GM20431 (cell line): Measurements from ENCODE around the gene KRTAP4-1.
"Not testable (repeated sequence)": the region's sequence is repeated elsewhere in the genome, so short reads cannot be mapped to it uniquely, and the experiment has no call there.

Source experiments
- in situ Hi-C: fragments of 300-500 bp; cut with MseI, MboI; formaldehyde crosslinking; loops from one replicate; pipeline ENCODE4 v1.15.0; 2020; ENCODE audit warnings: low sequenced_read_pairs; ENCODE audit not compliant: unreplicated experiment

KRTAP4-1 gene

DNA sequence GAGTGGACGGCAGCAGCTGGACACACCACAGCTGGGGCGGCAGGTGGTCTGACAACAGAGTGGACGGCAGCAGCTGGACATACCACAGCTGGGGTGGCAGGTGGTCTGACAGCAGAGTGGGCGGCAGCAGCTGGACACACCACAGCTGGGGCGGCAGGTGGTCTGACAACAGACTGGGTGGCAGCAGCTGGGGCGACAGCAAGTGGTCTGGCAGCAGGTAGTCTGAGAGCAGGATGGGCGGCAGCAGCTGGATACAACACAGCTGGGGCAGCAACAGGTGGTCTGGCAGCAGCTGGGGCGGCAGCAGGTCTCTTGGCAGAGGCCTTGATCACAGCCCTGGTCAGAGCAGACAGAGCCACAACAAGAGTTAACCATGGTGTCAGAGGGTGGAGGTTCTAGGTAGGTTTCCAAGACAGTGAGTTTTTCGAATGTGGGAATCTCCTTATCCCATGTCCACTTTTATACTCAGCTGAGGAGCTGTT lies at the start of gene KRTAP4-1:
Gene KRTAP4-1 (minus strand): TSS at position 432 of the 482 bp plus-strand sequence. CDS start 57 bp downstream, at position 375.
- in situ Hi-C loops: no loop called here

DNA sequence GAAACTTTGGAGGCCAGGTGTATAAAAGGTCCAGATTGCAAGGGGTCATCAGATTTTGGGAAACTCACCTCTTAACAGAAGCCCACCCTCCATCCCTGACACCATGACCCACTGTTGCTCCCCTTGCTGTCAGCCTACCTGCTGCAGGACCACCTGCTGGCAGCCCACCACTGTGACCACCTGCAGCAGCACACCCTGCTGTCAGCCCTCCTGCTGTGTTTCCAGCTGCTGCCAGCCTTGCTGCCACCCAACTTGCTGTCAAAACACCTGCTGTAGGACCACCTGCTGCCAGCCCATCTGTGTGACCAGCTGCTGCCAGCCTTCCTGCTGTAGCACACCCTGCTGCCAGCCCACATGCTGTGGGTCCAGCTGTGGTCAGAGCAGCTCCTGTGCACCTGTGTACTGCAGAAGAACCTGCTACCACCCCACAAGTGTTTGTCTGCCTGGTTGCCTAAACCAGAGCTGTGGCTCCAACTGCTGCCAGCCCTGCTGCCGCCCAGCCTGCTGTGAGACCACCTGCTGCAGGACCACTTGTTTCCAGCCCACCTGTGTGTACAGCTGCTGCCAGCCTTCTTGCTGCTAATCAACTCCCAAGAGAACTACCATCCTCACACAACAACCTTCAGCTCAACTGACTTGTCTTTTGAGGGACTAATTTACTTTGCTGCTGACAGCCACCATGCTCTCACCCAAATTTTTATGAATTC lies 47.8 kb upstream of the KRTAP4-1 start, which contains the start of gene KRTAP9-3:
Gene KRTAP9-3 (plus strand): TSS at position 51 of the 707 bp plus-strand sequence. CDS start 53 bp downstream, at position 104.
- in situ Hi-C loops: not testable (repeated sequence)

DNA sequence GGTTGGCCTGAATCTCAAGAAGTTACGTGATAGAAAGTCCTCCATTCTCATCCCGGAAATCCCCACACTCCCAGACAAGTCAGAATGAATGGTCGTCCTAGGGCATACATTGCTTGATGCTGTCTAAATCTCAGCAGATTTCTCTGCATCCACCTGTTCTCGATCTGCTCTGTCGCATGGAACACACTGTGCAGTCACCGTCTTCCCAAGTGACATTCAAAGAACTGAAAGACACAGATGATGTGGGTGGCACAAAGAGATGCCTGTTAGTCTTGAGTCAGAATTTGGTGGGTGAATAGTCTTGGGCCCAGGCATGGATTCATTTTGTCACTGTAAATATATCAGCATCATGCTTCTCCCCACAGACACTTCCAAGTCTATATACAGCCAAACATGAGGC lies 47.0 kb upstream of the KRTAP4-1 start:
- in situ Hi-C loops: no loop called here

DNA sequence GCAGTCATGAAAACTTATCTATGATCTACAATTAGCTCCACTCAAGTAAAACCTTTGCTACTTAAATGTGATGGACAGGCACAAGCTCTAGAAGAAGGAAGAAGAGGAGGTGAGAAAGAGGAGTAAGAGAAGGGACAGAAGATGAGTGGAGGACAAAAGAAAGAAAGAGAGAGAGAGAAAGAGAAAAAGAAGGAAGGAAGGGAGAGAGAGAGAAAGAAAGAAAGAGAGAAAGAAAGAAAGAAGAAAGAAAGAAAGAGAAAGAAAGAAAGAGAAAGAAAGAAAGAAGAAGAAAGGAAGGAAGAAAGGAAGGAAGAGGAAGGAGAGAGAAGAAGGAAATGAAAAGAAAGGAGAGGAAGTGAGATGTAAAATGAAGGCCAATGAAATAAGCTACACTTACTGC lies 45.4 kb upstream of the KRTAP4-1 start:
- in situ Hi-C loops: no loop called here

DNA sequence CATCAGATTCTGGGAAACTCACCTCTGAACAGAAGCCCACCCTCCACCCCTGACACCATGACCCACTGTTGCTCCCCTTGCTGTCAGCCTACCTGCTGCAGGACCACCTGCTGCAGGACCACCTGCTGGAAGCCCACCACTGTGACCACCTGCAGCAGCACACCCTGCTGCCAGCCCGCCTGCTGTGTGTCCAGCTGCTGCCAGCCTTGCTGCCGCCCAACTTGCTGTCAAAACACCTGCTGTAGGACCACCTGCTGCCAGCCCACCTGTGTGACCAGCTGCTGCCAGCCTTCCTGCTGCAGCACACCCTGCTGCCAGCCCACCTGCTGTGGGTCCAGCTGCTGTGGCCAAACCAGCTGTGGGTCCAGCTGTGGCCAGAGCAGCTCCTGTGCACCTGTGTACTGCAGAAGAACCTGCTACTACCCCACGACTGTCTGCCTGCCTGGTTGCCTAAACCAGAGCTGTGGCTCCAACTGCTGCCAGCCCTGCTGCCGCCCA lies 41.9 kb upstream of the KRTAP4-1 start, which contains the start of gene KRTAP9-2:
Gene KRTAP9-2 (plus strand): TSS at position 51 of the 498 bp plus-strand sequence. CDS start 7 bp downstream, at position 58.
- in situ Hi-C loops: not testable (repeated sequence)

DNA sequence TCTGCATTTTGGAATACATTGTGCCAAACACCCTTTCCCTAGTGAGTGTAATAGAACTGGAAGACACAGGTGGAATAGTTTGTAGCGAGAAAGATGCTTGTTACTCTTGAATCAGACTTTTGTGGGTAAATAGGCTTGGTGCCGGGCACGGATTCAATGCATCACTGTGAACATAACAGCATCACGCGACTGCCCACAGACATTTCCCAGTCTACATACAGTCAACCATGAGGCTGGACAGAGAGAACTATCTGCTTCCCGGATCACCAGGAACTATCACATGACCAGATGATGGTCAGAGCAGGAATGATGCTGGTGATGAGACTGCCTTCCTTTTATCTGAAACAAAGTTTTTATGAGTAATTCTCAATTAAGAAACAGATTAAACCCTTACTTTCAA lies 41.3 kb upstream of the KRTAP4-1 start:
- in situ Hi-C loops: no loop called here

DNA sequence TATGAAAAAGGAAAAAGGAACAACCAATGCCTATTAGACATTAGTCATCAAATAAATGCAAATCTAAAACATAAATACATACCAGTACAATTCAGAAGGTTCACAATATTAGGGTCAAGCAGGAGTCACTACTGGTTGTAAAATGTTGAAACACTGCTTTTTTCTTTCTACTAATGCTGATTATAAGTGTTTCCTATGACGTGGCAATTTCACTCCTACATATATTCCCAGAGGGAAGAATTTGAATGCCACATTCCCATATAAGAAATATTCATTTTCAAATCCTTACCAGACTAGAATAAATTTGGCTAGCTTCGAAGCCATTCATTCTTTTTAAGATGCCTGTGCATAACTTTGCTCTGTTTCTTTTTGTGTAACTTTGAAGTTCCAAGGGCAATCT lies 39.1 kb upstream of the KRTAP4-1 start:
- in situ Hi-C loops: no loop called here

DNA sequence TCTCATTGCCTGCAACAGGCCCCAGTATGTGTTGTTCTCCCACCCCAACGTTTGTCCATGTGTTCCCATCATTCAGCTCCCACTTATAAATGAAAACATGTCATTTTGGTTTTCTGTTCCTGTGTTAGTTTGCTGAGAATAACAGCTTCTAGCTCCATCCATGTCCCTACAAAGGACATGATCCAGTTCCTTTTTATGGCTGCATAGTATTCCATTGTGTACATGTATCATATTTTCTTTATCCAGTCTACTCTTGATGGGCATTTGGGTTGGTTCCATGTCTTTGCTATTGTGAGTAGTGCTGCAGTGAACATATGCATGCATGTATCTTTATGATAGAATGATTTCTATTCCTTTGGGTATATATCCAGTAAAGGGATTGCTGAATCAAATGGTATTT lies 31.0 kb upstream of the KRTAP4-1 start:
- in situ Hi-C loops: no loop called here

DNA sequence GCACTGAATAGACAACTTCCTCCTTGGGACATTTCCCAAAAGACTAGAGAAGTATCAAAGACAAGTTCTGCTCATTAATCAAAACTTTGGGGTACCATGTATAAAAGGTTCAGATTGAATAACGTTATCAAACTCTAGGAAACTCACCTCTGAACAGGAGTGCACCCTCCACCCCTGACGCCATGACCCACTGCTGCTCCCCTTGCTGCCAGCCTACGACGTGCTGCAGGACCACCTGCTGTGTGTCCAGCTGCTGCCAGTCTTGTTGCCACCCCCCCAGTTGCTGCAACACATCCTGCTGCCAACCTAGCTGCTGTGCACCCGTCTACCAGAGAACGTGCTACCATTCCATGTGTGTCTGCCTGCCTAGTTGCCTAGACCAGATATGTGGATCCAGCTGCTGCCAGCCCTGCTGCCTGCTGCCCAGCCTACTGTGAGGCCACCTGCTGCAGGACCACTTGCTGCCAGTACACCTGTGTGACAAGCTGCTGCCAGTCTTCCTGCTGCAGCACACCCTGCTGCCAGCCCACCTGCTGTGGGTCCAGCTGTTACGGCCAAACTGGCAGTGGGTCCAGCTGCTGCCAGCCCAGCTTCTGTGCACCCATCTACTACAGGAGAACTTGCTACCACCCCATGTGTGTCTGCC lies 27.9 kb upstream of the KRTAP4-1 start:
- in situ Hi-C loops: no loop called here

DNA sequence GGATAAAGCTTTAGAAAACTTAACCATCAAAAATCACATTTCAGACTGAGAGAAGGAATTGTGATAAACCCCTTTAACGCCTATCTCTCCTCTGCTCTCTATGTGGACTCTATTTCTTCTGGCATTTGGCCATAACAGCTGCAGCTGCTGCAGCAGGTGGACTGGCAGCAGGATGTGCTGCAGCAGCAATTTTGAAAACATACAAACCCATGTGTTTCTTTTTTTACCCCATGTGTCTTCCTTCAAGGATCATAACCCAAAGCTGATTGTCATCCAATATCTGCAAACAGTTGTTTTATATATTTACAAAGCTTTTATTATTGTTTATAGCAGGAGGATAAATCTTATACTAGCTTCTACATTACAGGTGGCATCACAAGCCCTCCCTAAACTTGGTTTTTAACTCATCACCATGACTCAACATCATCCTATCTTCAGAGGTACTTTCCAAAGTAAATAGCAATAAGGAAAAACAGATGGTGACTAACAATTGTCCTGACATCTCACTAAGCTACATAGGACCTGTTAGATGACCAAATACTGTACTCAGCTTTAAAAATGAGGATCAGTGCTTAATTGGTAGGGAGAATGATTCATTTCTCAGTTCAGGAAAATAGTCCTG lies 27.2 kb upstream of the KRTAP4-1 start:
- in situ Hi-C loops: no loop called here

DNA sequence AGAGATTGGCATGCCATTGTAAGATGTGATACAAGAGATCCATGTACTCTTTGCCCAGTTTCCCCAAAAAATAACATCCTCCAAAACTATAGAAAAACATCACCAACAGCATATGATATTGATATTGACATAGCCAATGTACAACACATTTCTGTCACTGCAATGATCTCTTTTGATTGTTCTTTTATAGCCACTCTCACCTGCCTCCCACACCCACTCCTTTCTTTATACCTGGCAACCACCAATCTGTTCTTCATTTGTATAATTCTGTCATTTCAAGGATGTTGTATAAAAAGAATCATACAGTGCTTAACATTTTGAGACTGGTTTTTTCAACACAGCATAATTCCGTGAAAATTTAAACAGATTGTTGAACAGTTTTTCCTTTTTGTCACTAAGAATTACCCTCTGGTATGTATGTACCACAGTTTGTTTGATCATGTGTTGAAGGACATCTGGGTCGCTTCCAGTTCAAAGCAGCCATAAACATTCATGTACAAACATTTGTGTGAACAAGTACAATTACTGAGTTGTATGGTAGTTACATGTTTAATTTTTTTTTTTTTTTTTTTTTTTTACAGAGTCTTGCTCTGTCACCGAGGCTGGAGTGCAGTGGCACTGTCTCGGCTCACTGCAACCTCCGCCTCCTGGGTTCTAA lies 14.8 kb upstream of the KRTAP4-1 start:
- in situ Hi-C loops: no loop called here

DNA sequence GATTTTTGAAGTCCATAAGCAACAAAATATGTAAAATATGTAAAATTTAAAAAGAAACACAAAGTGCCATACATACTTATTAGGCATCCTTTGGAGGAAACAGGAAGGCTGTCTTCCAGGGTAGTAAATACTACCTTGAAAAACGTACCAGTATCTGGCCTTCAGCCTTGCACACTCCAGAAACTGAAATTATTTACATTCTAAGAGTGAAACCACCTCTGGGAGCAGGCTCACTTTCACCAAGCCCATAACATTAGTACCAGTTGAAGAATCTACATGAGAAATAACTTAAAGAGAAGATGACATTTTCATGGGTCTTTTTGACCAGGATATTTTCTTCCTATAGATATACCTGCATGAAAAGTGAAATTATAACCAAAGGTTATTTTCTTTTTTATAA lies 11.4 kb upstream of the KRTAP4-1 start:
- in situ Hi-C loops: no loop called here

DNA sequence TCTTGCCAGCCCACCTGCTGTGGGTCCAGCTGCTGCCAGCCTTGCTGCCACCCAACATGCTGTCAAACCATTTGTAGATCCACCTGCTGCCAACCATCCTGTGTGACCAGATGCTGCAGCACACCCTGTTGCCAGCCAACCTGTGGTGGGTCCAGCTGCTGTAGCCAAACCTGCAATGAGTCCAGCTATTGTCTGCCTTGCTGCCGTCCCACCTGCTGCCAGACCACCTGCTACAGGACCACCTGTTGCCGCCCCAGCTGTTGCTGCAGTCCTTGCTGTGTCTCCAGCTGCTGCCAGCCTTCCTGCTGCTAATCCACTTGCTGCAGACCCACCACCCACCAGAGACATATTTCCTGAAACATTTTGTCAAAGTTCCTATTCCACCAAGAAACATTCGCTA lies 5.6 kb upstream of the KRTAP4-1 start:
- in situ Hi-C loops: no loop called here

DNA sequence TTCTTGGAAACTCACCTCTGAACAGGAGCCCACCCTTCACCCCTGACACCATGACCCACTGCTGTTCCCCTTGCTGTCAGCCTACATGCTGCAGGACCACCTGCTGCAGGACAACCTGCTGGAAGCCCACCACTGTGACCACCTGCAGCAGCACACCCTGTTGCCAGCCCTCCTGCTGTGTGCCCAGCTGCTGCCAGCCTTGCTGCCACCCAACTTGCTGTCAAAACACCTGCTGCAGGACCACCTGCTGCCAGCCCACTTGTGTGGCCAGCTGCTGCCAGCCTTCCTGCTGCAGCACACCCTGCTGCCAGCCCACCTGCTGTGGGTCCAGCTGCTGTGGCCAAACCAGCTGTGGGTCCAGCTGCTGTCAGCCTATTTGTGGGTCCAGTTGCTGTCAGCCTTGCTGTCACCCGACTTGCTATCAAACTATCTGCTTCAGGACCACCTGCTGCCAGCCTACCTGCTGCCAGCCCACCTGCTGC lies 5.2 kb upstream of the KRTAP4-1 start, which contains the start of gene KRTAP9-1:
Gene KRTAP9-1 (plus strand): TSS at position 51 of the 482 bp plus-strand sequence. CDS start 0 bp downstream, at position 51.
- in situ Hi-C loops: not testable (repeated sequence)

DNA sequence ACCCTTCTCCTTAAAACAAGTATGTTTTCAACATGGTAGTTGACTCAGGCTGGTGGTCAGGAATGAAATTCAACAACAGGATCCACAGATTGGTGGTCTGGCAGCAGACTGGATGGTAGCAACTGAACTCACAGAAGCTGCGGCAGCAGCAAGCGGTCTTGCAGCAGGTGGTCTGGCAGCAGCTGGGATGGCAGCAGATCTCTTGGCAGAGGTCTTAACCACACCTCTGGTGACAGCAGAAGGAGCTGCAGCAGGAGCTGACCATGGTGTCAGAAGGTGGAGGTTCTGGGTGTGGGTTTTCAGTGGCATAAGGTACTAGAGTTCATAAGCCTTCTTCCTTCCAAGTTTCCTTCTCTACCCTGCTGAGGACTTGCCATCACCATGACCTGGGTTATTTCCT lies 2.2 kb upstream of the KRTAP4-1 start:
- in situ Hi-C loops: no loop called here

DNA sequence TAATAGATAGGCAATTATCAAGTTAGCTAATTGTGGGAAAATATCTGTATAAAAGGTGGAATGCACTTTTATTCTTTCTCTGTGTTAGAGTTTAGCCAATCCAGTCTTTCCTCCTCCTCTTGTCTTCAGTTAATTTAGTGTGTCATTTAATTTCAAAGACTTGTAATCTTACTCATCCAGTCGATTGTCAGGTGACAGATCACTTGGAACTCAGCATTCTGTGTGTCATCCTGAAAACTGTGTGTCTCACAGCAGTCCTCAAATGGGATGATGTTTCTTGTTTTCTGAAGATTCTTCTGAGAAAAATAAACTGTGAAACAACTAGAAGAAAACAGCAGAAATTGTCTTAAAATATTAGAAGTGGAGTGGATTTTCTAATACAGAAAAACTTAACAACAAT lies 290 bp upstream of the KRTAP4-1 start:
- in situ Hi-C loops: no loop called here

DNA sequence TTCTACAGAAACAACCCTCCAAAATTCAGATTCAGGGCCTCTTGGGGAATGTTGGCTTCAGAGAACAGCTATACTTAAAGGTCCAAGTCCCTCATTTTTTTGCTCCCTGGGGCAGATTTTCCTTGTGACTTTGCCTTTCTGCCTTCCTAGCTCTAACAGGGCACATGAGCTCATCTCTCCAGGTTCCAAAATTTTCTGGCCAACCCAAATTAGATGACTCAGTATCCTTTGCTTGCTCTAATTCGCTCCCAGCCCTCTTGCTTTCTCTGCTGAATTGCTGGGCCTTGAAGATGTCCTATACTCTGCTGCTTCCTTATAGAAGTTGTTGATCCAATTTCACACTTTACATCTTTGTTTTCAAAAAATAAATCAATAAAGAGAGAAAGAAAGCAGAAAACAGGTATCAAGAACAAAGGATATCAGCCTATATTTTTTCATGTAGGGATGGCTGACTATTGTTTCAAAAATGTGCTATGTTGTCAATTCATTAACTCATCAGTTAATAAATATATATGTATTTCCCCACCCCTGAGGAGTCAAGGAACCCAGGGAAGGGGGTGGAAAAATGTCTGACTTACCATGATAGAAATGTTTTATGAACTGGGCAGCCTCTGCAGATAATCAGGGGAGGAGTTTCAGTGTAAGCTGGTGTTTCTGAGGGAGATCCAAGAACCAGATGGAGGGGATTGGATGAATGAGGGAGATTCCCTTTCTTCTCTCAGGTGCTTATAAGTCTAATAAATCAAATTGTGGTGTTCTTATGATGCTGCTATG lies 5.7 kb downstream of the KRTAP4-1 start:
- in situ Hi-C loops: no loop called here

DNA sequence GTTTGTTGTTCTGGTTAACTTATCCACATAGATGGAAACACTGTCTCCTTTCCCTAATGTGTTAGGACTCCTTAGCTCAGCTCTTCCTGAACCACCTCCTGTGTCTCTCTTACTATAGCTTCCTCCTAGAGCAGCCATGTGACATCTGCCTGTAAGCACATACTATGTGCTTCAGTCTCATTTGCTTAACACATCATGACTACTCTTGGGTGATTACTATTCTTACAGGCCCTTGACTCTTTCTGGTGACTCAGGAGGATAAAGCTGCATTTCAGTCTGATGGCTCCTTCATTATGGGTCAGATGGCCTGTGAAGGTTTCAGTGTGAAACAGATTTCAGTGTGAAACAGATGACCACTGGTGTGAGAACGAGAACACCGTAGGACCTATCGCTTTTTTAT lies 6.4 kb downstream of the KRTAP4-1 start:
- in situ Hi-C loops: no loop called here

DNA sequence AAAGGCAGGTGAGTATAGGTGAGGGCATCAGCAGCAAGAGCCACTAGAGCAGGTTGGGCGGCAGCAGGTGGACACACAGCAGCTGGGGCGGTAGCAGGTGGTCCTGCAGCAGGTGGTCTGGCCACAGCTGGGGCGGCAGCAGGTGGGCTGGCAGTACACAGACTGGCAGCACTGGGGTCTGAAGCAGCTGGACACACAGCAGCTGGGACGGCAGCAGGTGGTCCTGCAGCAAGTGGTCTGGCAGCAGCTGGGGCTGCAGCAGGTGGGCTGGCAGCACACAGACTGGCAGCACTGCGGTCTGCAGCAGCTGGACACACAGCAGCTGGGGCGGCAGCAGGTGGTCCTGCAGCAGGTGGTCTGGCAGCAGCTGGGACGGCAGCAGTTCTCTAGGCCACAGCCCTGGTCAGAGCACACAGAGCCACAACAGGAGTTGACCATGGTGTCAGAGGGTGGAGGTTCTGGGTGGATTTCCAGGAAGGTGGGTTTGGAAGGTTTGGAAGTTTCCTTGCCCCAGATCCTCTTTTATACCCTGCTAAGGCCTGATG lies 6.9 kb downstream of the KRTAP4-1 start, which contains the start of gene KRTAP4-2:
Gene KRTAP4-2 (minus strand): TSS at position 495 of the 545 bp plus-strand sequence. CDS start 57 bp downstream, at position 438.
- in situ Hi-C loops: no loop called here
